HL-60 (cell line): Measurements from ENCODE around the gene PTGR3.

Experiments used
- GABPA ChIP-seq: IDR thresholded peaks from 2 replicates; pipeline ENCODE4 v1.6.1; 2012; ENCODE audit warnings: low read depth
- POLR2AphosphoS5 ChIP-seq: IDR thresholded peaks from 2 replicates; pipeline ENCODE4 v1.6.1; 2012; ENCODE audit warnings: low read depth
- TF ChIP-seq, protein P1 (sequence below): IDR thresholded peaks from one replicate; pipeline ENCODE4 v1.5.1; 2011; ENCODE audit warnings: low read length, control low read depth, inconsistent platforms; ENCODE audit not compliant: insufficient read depth
- TF ChIP-seq, protein P2 (sequence below): IDR thresholded peaks from 2 replicates; pipeline ENCODE4 v1.6.1; 2012; ENCODE audit warnings: low read depth; ENCODE audit not compliant: insufficient replicate concordance

DNA sequence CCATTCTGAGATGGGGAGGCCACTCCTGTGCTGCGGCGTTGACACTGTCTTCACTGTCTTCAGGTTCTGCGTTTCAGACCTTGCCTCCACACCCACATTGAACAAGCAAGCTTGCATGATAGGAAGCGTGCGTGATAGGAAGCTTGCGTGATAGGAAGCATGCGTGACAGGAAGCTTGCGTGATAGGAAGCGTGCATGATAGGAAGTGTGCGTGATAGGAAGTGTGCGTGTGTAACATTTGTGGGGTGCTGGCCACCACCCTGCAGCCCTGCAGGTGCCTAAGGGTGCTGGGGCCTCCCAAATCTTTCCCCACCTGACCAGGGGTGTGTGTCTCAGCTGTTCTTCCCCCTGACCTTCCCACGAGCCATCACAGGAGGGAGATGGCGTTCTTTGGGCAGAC is 27.0 kb upstream of the PTGR3 start:
- TF ChIP-seq, protein P1, sequence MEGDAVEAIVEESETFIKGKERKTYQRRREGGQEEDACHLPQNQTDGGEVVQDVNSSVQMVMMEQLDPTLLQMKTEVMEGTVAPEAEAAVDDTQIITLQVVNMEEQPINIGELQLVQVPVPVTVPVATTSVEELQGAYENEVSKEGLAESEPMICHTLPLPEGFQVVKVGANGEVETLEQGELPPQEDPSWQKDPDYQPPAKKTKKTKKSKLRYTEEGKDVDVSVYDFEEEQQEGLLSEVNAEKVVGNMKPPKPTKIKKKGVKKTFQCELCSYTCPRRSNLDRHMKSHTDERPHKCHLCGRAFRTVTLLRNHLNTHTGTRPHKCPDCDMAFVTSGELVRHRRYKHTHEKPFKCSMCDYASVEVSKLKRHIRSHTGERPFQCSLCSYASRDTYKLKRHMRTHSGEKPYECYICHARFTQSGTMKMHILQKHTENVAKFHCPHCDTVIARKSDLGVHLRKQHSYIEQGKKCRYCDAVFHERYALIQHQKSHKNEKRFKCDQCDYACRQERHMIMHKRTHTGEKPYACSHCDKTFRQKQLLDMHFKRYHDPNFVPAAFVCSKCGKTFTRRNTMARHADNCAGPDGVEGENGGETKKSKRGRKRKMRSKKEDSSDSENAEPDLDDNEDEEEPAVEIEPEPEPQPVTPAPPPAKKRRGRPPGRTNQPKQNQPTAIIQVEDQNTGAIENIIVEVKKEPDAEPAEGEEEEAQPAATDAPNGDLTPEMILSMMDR: no peak
- TF ChIP-seq, protein P2, sequence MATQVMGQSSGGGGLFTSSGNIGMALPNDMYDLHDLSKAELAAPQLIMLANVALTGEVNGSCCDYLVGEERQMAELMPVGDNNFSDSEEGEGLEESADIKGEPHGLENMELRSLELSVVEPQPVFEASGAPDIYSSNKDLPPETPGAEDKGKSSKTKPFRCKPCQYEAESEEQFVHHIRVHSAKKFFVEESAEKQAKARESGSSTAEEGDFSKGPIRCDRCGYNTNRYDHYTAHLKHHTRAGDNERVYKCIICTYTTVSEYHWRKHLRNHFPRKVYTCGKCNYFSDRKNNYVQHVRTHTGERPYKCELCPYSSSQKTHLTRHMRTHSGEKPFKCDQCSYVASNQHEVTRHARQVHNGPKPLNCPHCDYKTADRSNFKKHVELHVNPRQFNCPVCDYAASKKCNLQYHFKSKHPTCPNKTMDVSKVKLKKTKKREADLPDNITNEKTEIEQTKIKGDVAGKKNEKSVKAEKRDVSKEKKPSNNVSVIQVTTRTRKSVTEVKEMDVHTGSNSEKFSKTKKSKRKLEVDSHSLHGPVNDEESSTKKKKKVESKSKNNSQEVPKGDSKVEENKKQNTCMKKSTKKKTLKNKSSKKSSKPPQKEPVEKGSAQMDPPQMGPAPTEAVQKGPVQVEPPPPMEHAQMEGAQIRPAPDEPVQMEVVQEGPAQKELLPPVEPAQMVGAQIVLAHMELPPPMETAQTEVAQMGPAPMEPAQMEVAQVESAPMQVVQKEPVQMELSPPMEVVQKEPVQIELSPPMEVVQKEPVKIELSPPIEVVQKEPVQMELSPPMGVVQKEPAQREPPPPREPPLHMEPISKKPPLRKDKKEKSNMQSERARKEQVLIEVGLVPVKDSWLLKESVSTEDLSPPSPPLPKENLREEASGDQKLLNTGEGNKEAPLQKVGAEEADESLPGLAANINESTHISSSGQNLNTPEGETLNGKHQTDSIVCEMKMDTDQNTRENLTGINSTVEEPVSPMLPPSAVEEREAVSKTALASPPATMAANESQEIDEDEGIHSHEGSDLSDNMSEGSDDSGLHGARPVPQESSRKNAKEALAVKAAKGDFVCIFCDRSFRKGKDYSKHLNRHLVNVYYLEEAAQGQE: no peak
- TF ChIP-seq POLR2AphosphoS5: peak; percentile 75
- TF ChIP-seq GABPA: no peak
